PC-9 (cell line): ENCODE measurements around the gene ZFPM1. TPM values are rescaled to one million over a fixed set of nuclear protein-coding genes. Genes with fewer than 3 reads are reported as not detected.

ENCODE experiments used
- BruUV-seq: library from RNA; stranded (reverse); fragments of 400-500 nt; replicated peaks from 2 replicates; lab custom pipeline; 2021; lab: Mats Ljungman, UMichigan
- CTCF ChIA-PET: fragments of 300-600 bp; sonication (Branson Sonifier 250); formaldehyde crosslinking; loops from one replicate; lab custom pipeline; 2022; ENCODE audit warnings: antibody characterized with exemption; lab: Charles Lee
- POLR2A ChIA-PET: fragments of 300-600 bp; sonication (Branson Sonifier 250); formaldehyde crosslinking; loops from one replicate; lab custom pipeline; 2022; ENCODE audit warnings: antibody characterized with exemption; ENCODE audit not compliant: unreplicated experiment; lab: Charles Lee
- DNase-seq, 2 experiments: peaks; one replicate each; pipeline versions ENCODE4 v3.0.0 to v3.0.0-alpha.2; 2015 to 2022; ENCODE audit warnings: mixed read lengths in 1 of 2
- H2AFZ ChIP-seq: fragments of 200-600 bp; sonication (generic); 2 replicates; pipeline ENCODE4 v1.8.1; 2017; ENCODE audit warnings: antibody characterized with exemption
- H3F3A ChIP-seq: fragments of 200-600 bp; sonication (generic); 2 replicates; pipeline ENCODE4 v1.8.1; 2017; ENCODE audit warnings: antibody characterized with exemption, mild to moderate bottlenecking, low read depth; ENCODE audit not compliant: insufficient read depth
- H3K27ac ChIP-seq: fragments of 200-600 bp; sonication (generic); 2 replicates; pipeline ENCODE4 v1.6.1; 2016; ENCODE audit warnings: mixed run types
- H3K27me3 ChIP-seq: fragments of 200-600 bp; sonication (generic); 2 replicates; pipeline ENCODE4 v1.6.1; 2016; ENCODE audit warnings: low read depth, mixed run types; ENCODE audit not compliant: insufficient read depth
- H3K36me3 ChIP-seq: fragments of 200-600 bp; sonication (generic); 2 replicates; pipeline ENCODE4 v1.6.1; 2016; ENCODE audit warnings: low read depth, mixed run types
- H3K4me1 ChIP-seq: fragments of 200-600 bp; sonication (generic); replicated peaks from 2 replicates; pipeline ENCODE4 v1.6.1; 2016; ENCODE audit warnings: mixed run types; ENCODE audit not compliant: insufficient read depth
- H3K4me2 ChIP-seq: fragments of 200-600 bp; sonication (generic); 2 replicates; pipeline ENCODE4 v1.6.1; 2017; ENCODE audit warnings: mixed run types
- H3K4me3 ChIP-seq: fragments of 200-600 bp; sonication (generic); 2 replicates; pipeline ENCODE4 v1.6.1; 2016; ENCODE audit warnings: mixed run types
- H3K79me2 ChIP-seq: fragments of 200-600 bp; sonication (generic); 2 replicates; pipeline ENCODE4 v1.6.1; 2017; ENCODE audit warnings: low read depth, mixed run types
- H3K9me2 ChIP-seq: fragments of 200-600 bp; sonication (generic); 2 replicates; pipeline ENCODE4 v1.8.1; 2017; ENCODE audit warnings: mild to moderate bottlenecking; ENCODE audit not compliant: insufficient read depth
- H3K9me3 ChIP-seq: fragments of 200-600 bp; sonication (generic); 2 replicates; pipeline ENCODE4 v1.8.1; 2016; ENCODE audit warnings: low read depth; ENCODE audit not compliant: insufficient read depth
- H4K20me1 ChIP-seq: fragments of 200-600 bp; sonication (generic); 2 replicates; pipeline ENCODE4 v1.8.1; 2017; ENCODE audit not compliant: insufficient read depth
- CTCF ChIP-seq: fragments of 200-600 bp; sonication (generic); conservative IDR thresholded peaks from 2 replicates; pipeline ENCODE4 v1.6.1; 2017; ENCODE audit warnings: mixed run types, antibody characterized with exemption, mild to moderate bottlenecking, moderate library complexity
- EZH2 ChIP-seq: fragments of 200-600 bp; sonication (generic); IDR thresholded peaks from 2 replicates; pipeline ENCODE4 v1.8.0; 2017; ENCODE audit warnings: antibody characterized with exemption, low read depth
- intact Hi-C: fragments of 100-400 bp; cut with micrococcal nuclease; formaldehyde crosslinking; loops from one replicate; pipeline ENCODE4 v1.10.0; 2022; ENCODE audit not compliant: unreplicated experiment
- total RNA-seq: library from RNA; stranded (reverse); gene quantifications from 2 replicates; pipeline ENCODE4 v1.2.3, GENCODE V29; 2021

ZFPM1 gene
- total RNA-seq, 1 experiment from 2014 or later, result 19.7 TPM

- H2AFZ ChIP-seq, result peak overlapping the region; percentile 77
- no TSS peak for BruUV-seq
- TF ChIP-seq CTCF (no peak), EZH2 (no peak)
- H3K4me3 ChIP-seq, result peak overlapping the region; percentile 95
- no peaks in the 10 kb centered on the region for H3K9me3 ChIP-seq
- H3K36me3 ChIP-seq, result 0 out of 2 replicates have a peak, but pooled peaks cover 9% of the 10 kb centered on the region
- peaks cover 18% of the 10 kb centered on the region for H3K4me1 ChIP-seq
- intact Hi-C loops, result loop anchor here (1.0 to 5.0 kb wide), 3 partner anchors 619 to 793 kb away; partner anchors contain the start of genes BANP and ZNF778
- no peaks in the 10 kb centered on the region; the same call in none of the 2 replicates for H3F3A ChIP-seq
- H3K27me3 ChIP-seq, result no peaks in the 10 kb centered on the region
- H4K20me1 ChIP-seq, result peaks cover 42% of the 10 kb centered on the region
- no peak for DNase-seq
- ChIA-PET CTCF (no interaction called here), POLR2A (interaction anchor here (0.7 kb wide), 1 partner anchor 791 kb away, joined by 3 read pairs; no protein-coding TSS in a partner anchor)
- H3K27ac ChIP-seq, result no peak overlapping the region
- no peaks in the 10 kb centered on the region for H3K9me2 ChIP-seq
- peak overlapping the region; percentile 97 for H3K4me2 ChIP-seq
- peaks cover 53% of the 10 kb centered on the region for H3K79me2 ChIP-seq
Observed at GRCh38 chr16:88570691-88571092, 117.6 kb downstream of the ZFPM1 start.

GRCh38 chr16:88575251-88575650 lies 122.2 kb downstream of the ZFPM1 start:
- intact Hi-C loops, result no loop called here
- no TSS peak for BruUV-seq
- no peak overlapping the region for H3K27ac ChIP-seq
- DNase-seq, result no peak
- CTCF ChIA-PET, result no interaction called here
- H3K36me3 ChIP-seq, result 0 out of 2 replicates have a peak, but pooled peaks cover 9% of the 10 kb centered on the region
- TF ChIP-seq EZH2 (no peak), CTCF (no peak)
- H4K20me1 ChIP-seq, result peaks cover 63% of the 10 kb centered on the region
- H3K79me2 ChIP-seq, result peaks cover 64% of the 10 kb centered on the region
- peaks cover 13% of the 10 kb centered on the region for H3K4me1 ChIP-seq
- no peaks in the 10 kb centered on the region for H3K27me3 ChIP-seq
- H3K4me3 ChIP-seq, result no peak overlapping the region
- POLR2A ChIA-PET, result no interaction called here
- H3K9me3 ChIP-seq, result no peaks in the 10 kb centered on the region
- no peaks in the 10 kb centered on the region; the same call in 1 of the 2 replicates for H3F3A ChIP-seq
- H3K9me2 ChIP-seq, result no peaks in the 10 kb centered on the region
- no peak overlapping the region for H2AFZ ChIP-seq
- no peak overlapping the region for H3K4me2 ChIP-seq

GRCh38 chr16:88576307-88576706 lies 123.2 kb downstream of the ZFPM1 start:
- Histone ChIP-seq H3K9me2 (no peaks in the 10 kb centered on the region), H3K4me3 (no peak overlapping the region), H3F3A (no peaks in the 10 kb centered on the region; the same call in 1 of the 2 replicates), H3K36me3 (0 out of 2 replicates have a peak, but pooled peaks cover 9% of the 10 kb centered on the region), H3K9me3 (no peaks in the 10 kb centered on the region), H3K4me2 (no peak overlapping the region), H3K79me2 (peaks cover 57% of the 10 kb centered on the region), H3K4me1 (peaks cover 10% of the 10 kb centered on the region), H4K20me1 (peaks cover 66% of the 10 kb centered on the region), H2AFZ (no peak overlapping the region), H3K27me3 (no peaks in the 10 kb centered on the region), H3K27ac (no peak overlapping the region)
- BruUV-seq, result no TSS peak
- ChIA-PET CTCF (no interaction called here), POLR2A (no interaction called here)
- no peak for DNase-seq
- intact Hi-C loops, result no loop called here
- TF ChIP-seq EZH2 (no peak), CTCF (no peak)
